CD4-positive, alpha-beta T cell treated with Interleukin-1 beta for 1 hour (primary cell): ENCODE results near the gene KLHDC9.
"Not testable (repeated sequence)": the region's sequence is repeated elsewhere in the genome, so short reads cannot be mapped to it uniquely, and the experiment has no call there.

ENCODE experiments used
- DNase-seq, 2 donors: peaks; one replicate each; pipeline ENCODE4 v3.0.0-alpha.2; 2020 to 2022

The KLHDC9 gene

GRCh38 chr1:161099090-161099802 is 1.1 kb downstream of the KLHDC9 start:
- no peak for DNase-seq

GRCh38 chr1:161100556-161100955 is 2.4 kb downstream of the KLHDC9 start:
- no peak for DNase-seq

DNA sequence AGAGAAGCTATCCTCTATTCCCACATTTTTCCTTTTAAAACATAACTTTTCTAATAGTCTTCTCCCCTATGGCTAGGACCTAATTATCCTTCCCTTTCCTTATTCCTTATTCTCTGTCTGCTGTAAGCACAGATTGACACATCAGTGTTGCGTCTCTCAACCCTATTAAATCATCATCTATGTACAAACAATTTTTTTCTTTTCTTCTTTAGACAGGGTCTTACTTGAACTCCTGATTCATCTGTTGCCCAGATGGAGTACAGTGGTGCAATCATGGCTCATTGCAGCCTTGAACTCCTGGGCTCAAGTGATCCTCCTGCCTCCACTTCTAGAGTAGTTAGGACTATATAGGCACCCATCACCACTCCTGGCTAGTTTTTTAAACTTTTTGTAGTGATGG is 8.3 kb downstream of the KLHDC9 start:
- DNase-seq: no peak

- DNase-seq: no peak
Observed at GRCh38 chr1:161111117-161111516, 13.0 kb downstream of the KLHDC9 start.

- no peak for DNase-seq
Observed at GRCh38 chr1:161111527-161111926, 13.4 kb downstream of the KLHDC9 start.

- no peak for DNase-seq
Observed at GRCh38 chr1:161113915-161114314, 15.8 kb downstream of the KLHDC9 start.

- no peak for DNase-seq
Observed at GRCh38 chr1:161114556-161114955, 16.4 kb downstream of the KLHDC9 start.

GRCh38 chr1:161115132-161115711 is 17.1 kb downstream of the KLHDC9 start:
- DNase-seq: no peak

- DNase-seq: not testable (repeated sequence)
Observed at GRCh38 chr1:161115961-161116360, 17.8 kb downstream of the KLHDC9 start.

- DNase-seq: peak; percentile 84
Observed at GRCh38 chr1:161117759-161118581, 19.8 kb downstream of the KLHDC9 start, which contains the start of the genes NIT1 and PFDN2. NIT1 (plus strand) TSS chr1:161118105; CDS start chr1:161118177, 72 bp downstream. PFDN2 (minus strand) TSS chr1:161118037; CDS start chr1:161118026, 11 bp downstream.

GRCh38 chr1:161119092-161119903 is 21.1 kb downstream of the KLHDC9 start:
- peak; percentile 73 to 77 for DNase-seq

DNA sequence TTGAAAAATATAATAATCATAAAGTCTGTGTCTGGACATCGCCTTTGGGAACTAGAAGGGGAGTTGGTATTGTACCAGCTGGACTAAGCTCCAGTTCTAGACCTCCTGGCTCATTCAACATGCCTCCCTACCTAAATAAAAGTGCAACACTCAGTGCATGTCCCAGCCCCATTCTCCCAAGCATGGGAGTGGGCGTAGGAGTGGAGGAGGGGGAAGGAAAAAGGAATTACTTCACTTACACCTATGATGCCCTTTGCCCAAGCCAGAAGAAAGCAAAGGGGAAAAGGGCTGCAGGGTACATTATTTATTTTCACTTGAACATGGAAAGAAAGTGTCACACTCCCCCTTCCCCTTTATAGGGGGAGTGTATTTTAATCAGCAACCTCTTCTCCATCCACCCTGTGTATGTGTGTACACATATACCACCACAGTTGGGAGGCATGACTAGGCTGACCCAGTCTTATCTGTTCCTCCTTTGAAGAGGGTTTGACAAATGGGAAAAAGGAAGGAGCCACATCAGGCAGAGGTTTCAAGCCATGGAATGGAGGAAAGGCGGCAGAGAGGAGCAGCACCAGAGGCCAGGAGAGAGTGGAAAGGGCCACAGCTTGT is 23.0 kb downstream of the KLHDC9 start:
- DNase-seq: no peak

- no peak for DNase-seq
Observed at GRCh38 chr1:161121834-161122233, 23.7 kb downstream of the KLHDC9 start.

GRCh38 chr1:161122967-161123366 is 24.8 kb downstream of the KLHDC9 start:
- no peak for DNase-seq

DNA sequence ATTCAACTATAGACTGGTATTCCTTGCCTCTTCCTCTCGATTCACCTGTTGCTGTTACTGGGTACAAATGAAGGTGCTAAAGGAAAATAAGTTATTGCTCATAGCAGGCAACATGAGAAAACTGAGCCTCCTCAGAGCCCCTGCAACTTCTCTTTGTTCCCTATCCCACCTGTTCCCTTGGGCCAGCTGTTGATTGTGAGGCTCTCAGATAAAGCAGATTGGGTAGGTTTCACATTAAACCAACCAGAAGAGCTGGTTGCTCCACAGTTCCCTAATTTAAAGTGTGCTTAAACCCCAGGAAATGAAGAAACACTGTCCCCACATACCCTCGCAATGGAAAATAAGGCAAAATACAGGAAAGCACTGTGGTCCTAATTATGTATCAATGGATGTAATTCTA is 29.5 kb downstream of the KLHDC9 start:
- no peak for DNase-seq

GRCh38 chr1:161128591-161129420 is 30.6 kb downstream of the KLHDC9 start:
- no peak for DNase-seq

- DNase-seq: no peak
Observed at GRCh38 chr1:161130266-161130665, 32.1 kb downstream of the KLHDC9 start.

GRCh38 chr1:161131523-161132409 is 33.6 kb downstream of the KLHDC9 start:
- DNase-seq: no peak

DNA sequence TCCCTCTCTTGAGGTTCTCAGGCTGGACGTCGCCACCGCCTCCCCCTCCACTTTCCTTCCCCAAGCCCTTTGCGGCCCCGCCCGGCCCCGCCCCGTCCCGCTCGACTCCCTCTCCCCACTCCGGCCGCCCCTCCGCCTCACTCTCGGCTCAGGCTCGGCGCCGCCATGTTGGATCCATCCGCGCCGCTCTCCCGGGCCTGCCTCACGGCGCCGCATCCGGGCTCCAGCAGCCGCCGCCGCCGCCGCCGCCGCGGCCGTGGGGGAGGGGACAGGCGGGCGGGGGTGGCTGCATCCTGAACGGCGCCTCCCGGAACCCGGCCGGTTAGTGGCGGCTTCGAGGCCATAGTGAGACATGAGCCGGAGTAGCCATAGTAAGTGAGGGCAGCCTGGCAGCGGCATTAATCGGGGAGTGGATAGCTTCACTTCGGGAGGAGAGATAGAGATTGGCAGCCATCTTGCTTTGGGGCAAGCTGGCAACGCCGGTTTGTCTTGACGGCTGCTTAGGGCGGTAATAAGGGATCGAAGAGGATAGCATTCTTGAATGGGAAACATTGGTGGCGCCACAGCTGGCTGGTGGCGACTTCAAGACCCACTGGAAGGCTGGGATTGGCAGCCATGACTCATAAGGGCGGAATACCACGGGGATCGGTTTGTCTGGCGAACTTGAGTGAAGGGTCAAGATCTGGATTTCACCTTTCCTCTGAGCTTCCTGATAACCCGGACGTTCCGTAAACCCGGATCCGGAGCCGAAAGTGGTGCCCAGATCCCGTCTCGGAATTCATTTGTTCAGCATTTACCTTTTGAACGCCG is 34.5 kb downstream of the KLHDC9 start, which contains the start of gene DEDD:
TSS of gene DEDD (minus strand) at position 258 of the 810 bp plus-strand sequence. CDS start 8,205 bp downstream, outside the sequence.
- DNase-seq: peak; percentile 96
